ENCODE data around the gene FAM78A. TPM values are rescaled to one million over a fixed set of nuclear protein-coding genes. Genes with fewer than 3 reads are reported as not detected.
"Not testable (repeated sequence)": the region's sequence is repeated elsewhere in the genome, so short reads cannot be mapped to it uniquely, and the experiment has no call there.

The FAM78A gene
- total and polyA plus RNA-seq, 4 donors = 0.59 to 6.3 (median 3.0) TPM

- 90 to 93% methylated on average over 8 of the region's 8 CpGs for WGBS, 2 donors
- no peaks in the 10 kb centered on the region for H3K9me3 ChIP-seq (ENCODE audit: control insufficient read depth, low read length)
- no peak overlapping the region for H3K27ac ChIP-seq (ENCODE audit: low read depth in 1 of 2, low read length in 2 of 2)
- no peaks in the 10 kb centered on the region for H3K27me3 ChIP-seq (ENCODE audit: control insufficient read depth in 1 of 2, insufficient read depth in 2 of 2, low read length in 1 of 2)
- no peaks in the 10 kb centered on the region for H3K36me3 ChIP-seq (ENCODE audit: control insufficient read depth in 1 of 2, insufficient read depth in 2 of 2, low read length in 1 of 2)
- H3K4me1 ChIP-seq (ENCODE audit: control insufficient read depth in 1 of 2, insufficient read depth in 2 of 2, low read length in 2 of 2) = no peaks in the 10 kb centered on the region
- DNase-seq = peak in 1 of 2 donors; percentile 41
- intact Hi-C loops (cut with DNase I) = no loop called here
- no peak for ATAC-seq (ENCODE audit: low FRiP score)
- H3K4me3 ChIP-seq (ENCODE audit: low read length in 2 of 2) = no peak overlapping the region
Observed at GRCh38 chr9:131255676-131256197, 20.6 kb downstream of the FAM78A start.

GRCh38 chr9:131254626-131255025 lies 21.7 kb downstream of the FAM78A start:
- H3K27me3 ChIP-seq (ENCODE audit: control insufficient read depth in 1 of 2, insufficient read depth in 2 of 2, low read length in 1 of 2) = no peaks in the 10 kb centered on the region
- DNase-seq (no peak), ATAC-seq (ENCODE audit: low FRiP score) (no peak)
- intact Hi-C loops (cut with DNase I) = no loop called here
- WGBS, 2 donors = 93 to 98% methylated on average over 14 of the region's 14 CpGs
- no peak overlapping the region for H3K27ac ChIP-seq (ENCODE audit: low read depth in 1 of 2, low read length in 2 of 2)
- no peak overlapping the region for H3K4me3 ChIP-seq (ENCODE audit: low read length in 2 of 2)
- H3K36me3 ChIP-seq (ENCODE audit: control insufficient read depth in 1 of 2, insufficient read depth in 2 of 2, low read length in 1 of 2) = no peaks in the 10 kb centered on the region
- no peaks in the 10 kb centered on the region for H3K9me3 ChIP-seq (ENCODE audit: control insufficient read depth, low read length)
- H3K4me1 ChIP-seq (ENCODE audit: control insufficient read depth in 1 of 2, insufficient read depth in 2 of 2, low read length in 2 of 2) = no peaks in the 10 kb centered on the region

GRCh38 chr9:131253891-131254491 lies 22.3 kb downstream of the FAM78A start:
- peak; percentile 13 for ATAC-seq (ENCODE audit: low FRiP score)

GRCh38 chr9:131252120-131252519 lies 24.2 kb downstream of the FAM78A start:
- H3K4me1 ChIP-seq (ENCODE audit: control insufficient read depth in 1 of 2, insufficient read depth in 2 of 2, low read length in 2 of 2) = no peaks in the 10 kb centered on the region
- H3K9me3 ChIP-seq (ENCODE audit: control insufficient read depth, low read length) = no peaks in the 10 kb centered on the region
- no peak for ATAC-seq (ENCODE audit: low FRiP score)
- 91 to 92% methylated on average over 21 to 23 of the region's 23 CpGs for WGBS, 2 donors
- H3K27me3 ChIP-seq (ENCODE audit: control insufficient read depth in 1 of 2, insufficient read depth in 2 of 2, low read length in 1 of 2) = no peaks in the 10 kb centered on the region
- H3K27ac ChIP-seq (ENCODE audit: low read depth in 1 of 2, low read length in 2 of 2) = no peak overlapping the region
- peak in 1 of 2 donors; percentile 66 for DNase-seq
- intact Hi-C loops (cut with DNase I) = no loop called here
- no peaks in the 10 kb centered on the region for H3K36me3 ChIP-seq (ENCODE audit: control insufficient read depth in 1 of 2, insufficient read depth in 2 of 2, low read length in 1 of 2)
- no peak overlapping the region for H3K4me3 ChIP-seq (ENCODE audit: low read length in 2 of 2)

More at GRCh38 chr9:131253891-131254491, 22.3 kb downstream of the FAM78A start:
- Histone ChIP-seq H3K4me1 (ENCODE audit: control insufficient read depth in 1 of 2, insufficient read depth in 2 of 2, low read length in 2 of 2) (no peaks in the 10 kb centered on the region), H3K27ac (ENCODE audit: low read depth in 1 of 2, low read length in 2 of 2) (no peak overlapping the region), H3K36me3 (ENCODE audit: control insufficient read depth in 1 of 2, insufficient read depth in 2 of 2, low read length in 1 of 2) (no peaks in the 10 kb centered on the region), H3K27me3 (ENCODE audit: control insufficient read depth in 1 of 2, insufficient read depth in 2 of 2, low read length in 1 of 2) (no peaks in the 10 kb centered on the region), H3K4me3 (ENCODE audit: low read length in 2 of 2) (no peak overlapping the region), H3K9me3 (ENCODE audit: control insufficient read depth, low read length) (no peaks in the 10 kb centered on the region)
- WGBS, 2 donors = 71 to 72% methylated on average over 14 of the region's 14 CpGs
- peak in 1 of 2 donors; percentile 81 for DNase-seq
- intact Hi-C loops (cut with DNase I) = no loop called here

- Histone ChIP-seq H3K27me3 (ENCODE audit: control insufficient read depth in 1 of 2, insufficient read depth in 2 of 2, low read length in 1 of 2) (no peaks in the 10 kb centered on the region), H3K9me3 (ENCODE audit: control insufficient read depth, low read length) (no peaks in the 10 kb centered on the region), H3K27ac (ENCODE audit: low read depth in 1 of 2, low read length in 2 of 2) (no peak overlapping the region), H3K4me3 (ENCODE audit: low read length in 2 of 2) (no peak overlapping the region), H3K36me3 (ENCODE audit: control insufficient read depth in 1 of 2, insufficient read depth in 2 of 2, low read length in 1 of 2) (no peaks in the 10 kb centered on the region), H3K4me1 (ENCODE audit: control insufficient read depth in 1 of 2, insufficient read depth in 2 of 2, low read length in 2 of 2) (no peaks in the 10 kb centered on the region)
- WGBS, 2 donors = 73 to 82% methylated on average over 4 of the region's 4 CpGs
- no peak for DNase-seq
- intact Hi-C loops (cut with DNase I) = no loop called here
- no peak for ATAC-seq (ENCODE audit: low FRiP score)
Observed at GRCh38 chr9:131246618-131247017, 29.7 kb downstream of the FAM78A start.

GRCh38 chr9:131244331-131244730 lies 32.0 kb downstream of the FAM78A start:
- ATAC-seq (ENCODE audit: low FRiP score); H3K4me3 ChIP-seq (ENCODE audit: low read length in 2 of 2); H3K27me3 ChIP-seq (ENCODE audit: control insufficient read depth in 1 of 2, insufficient read depth in 2 of 2, low read length in 1 of 2); H3K9me3 ChIP-seq (ENCODE audit: control insufficient read depth, low read length); H3K27ac ChIP-seq (ENCODE audit: low read depth in 1 of 2, low read length in 2 of 2); DNase-seq; intact Hi-C loops (cut with DNase I); H3K4me1 ChIP-seq (ENCODE audit: control insufficient read depth in 1 of 2, insufficient read depth in 2 of 2, low read length in 2 of 2); H3K36me3 ChIP-seq (ENCODE audit: control insufficient read depth in 1 of 2, insufficient read depth in 2 of 2, low read length in 1 of 2): not testable (repeated sequence)
- 89 to 91% methylated on average over 5 of the region's 5 CpGs for WGBS, 2 donors

GRCh38 chr9:131240047-131240921 lies 36.0 kb downstream of the FAM78A start:
- no peaks in the 10 kb centered on the region for H3K4me1 ChIP-seq (ENCODE audit: control insufficient read depth in 1 of 2, insufficient read depth in 2 of 2, low read length in 2 of 2)
- intact Hi-C loops (cut with DNase I) = no loop called here
- no peak overlapping the region for H3K27ac ChIP-seq (ENCODE audit: low read depth in 1 of 2, low read length in 2 of 2)
- H3K27me3 ChIP-seq (ENCODE audit: control insufficient read depth in 1 of 2, insufficient read depth in 2 of 2, low read length in 1 of 2) = no peaks in the 10 kb centered on the region
- ATAC-seq (ENCODE audit: low FRiP score) (no peak), DNase-seq (peak in 1 of 2 donors; percentile 56)
- no peaks in the 10 kb centered on the region for H3K36me3 ChIP-seq (ENCODE audit: control insufficient read depth in 1 of 2, insufficient read depth in 2 of 2, low read length in 1 of 2)
- 86 to 88% methylated on average over 22 of the region's 22 CpGs for WGBS, 2 donors
- H3K4me3 ChIP-seq (ENCODE audit: low read length in 2 of 2) = no peak overlapping the region
- H3K9me3 ChIP-seq (ENCODE audit: control insufficient read depth, low read length) = no peaks in the 10 kb centered on the region

- WGBS, 2 donors = 91 to 95% methylated on average over 22 to 23 of the region's 23 CpGs
- H3K27me3 ChIP-seq (ENCODE audit: control insufficient read depth in 1 of 2, insufficient read depth in 2 of 2, low read length in 1 of 2) = no peaks in the 10 kb centered on the region
- no peaks in the 10 kb centered on the region for H3K9me3 ChIP-seq (ENCODE audit: control insufficient read depth, low read length)
- no peaks in the 10 kb centered on the region for H3K4me1 ChIP-seq (ENCODE audit: control insufficient read depth in 1 of 2, insufficient read depth in 2 of 2, low read length in 2 of 2)
- H3K36me3 ChIP-seq (ENCODE audit: control insufficient read depth in 1 of 2, insufficient read depth in 2 of 2, low read length in 1 of 2) = peaks cover 0 to 2% of the 10 kb centered on the region in 2 donors
- intact Hi-C loops (cut with DNase I) = loop anchor here in 1 of 2 donors (5.0 kb wide), 1 partner anchor 48 kb away; the partner anchor contains the start of gene PLPP7
- H3K27ac ChIP-seq (ENCODE audit: low read depth in 1 of 2, low read length in 2 of 2) = no peak overlapping the region
- no peak for ATAC-seq (ENCODE audit: low FRiP score)
- H3K4me3 ChIP-seq (ENCODE audit: low read length in 2 of 2) = no peak overlapping the region
- peak in 1 of 2 donors; percentile 57 for DNase-seq
Observed at GRCh38 chr9:131239161-131239975, 36.9 kb downstream of the FAM78A start.

Measured in aorta (tissue), 5 donors.